ENCODE results near the gene ULK2. TPM values are rescaled to one million over a fixed set of nuclear protein-coding genes. Genes with fewer than 3 reads are reported as not detected.

The ULK2 gene
- polyA plus RNA-seq, 1 of the 3 experiments (the other 2 are of a cell fraction), result 18.0 TPM

- TF ChIP-seq YY1 (IDR thresholded peaks at IDR 0.05; ENCODE audit: low read depth), result no peak
Measured at GRCh38 chr17:19726631-19727376, 140.9 kb downstream of the ULK2 start (continued).

GRCh38 chr17:19725486-19725885, 142.2 kb downstream of the ULK2 start:
- no peak for DNase-seq
- H3K79me2 ChIP-seq (ENCODE audit: insufficient read depth), result no peaks in the 10 kb centered on the region
- no peaks in the 10 kb centered on the region for H3K36me3 ChIP-seq (replicated peaks in 1 of 2; ENCODE audit: control insufficient read depth in 1 of 2, insufficient read depth in 2 of 2, low read length in 1 of 2)
- no peaks in the 10 kb centered on the region for H3K27me3 ChIP-seq (ENCODE audit: insufficient read depth)
- TF ChIP-seq, protein P1, sequence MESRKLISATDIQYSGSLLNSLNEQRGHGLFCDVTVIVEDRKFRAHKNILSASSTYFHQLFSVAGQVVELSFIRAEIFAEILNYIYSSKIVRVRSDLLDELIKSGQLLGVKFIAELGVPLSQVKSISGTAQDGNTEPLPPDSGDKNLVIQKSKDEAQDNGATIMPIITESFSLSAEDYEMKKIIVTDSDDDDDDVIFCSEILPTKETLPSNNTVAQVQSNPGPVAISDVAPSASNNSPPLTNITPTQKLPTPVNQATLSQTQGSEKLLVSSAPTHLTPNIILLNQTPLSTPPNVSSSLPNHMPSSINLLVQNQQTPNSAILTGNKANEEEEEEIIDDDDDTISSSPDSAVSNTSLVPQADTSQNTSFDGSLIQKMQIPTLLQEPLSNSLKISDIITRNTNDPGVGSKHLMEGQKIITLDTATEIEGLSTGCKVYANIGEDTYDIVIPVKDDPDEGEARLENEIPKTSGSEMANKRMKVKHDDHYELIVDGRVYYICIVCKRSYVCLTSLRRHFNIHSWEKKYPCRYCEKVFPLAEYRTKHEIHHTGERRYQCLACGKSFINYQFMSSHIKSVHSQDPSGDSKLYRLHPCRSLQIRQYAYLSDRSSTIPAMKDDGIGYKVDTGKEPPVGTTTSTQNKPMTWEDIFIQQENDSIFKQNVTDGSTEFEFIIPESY (IDR thresholded peaks at IDR 0.05; ENCODE audit: borderline replicate concordance, low read depth), result no peak
- TF ChIP-seq FOXJ3 (CRISPR knock-in tag; IDR thresholded peaks at IDR 0.05) (no peak), USF2 (IDR thresholded peaks at IDR 0.05; ENCODE audit: borderline replicate concordance, low read depth, low read length) (no peak), POLR2AphosphoS5 (IDR thresholded peaks at IDR 0.05; ENCODE audit: low read depth, low read length) (no peak), GATA2 (CRISPR knock-in tag; IDR thresholded peaks at IDR 0.05) (no peak), MEF2A (IDR thresholded peaks at IDR 0.05; ENCODE audit: borderline replicate concordance, low read depth) (no peak)
- TF ChIP-seq, protein P2, sequence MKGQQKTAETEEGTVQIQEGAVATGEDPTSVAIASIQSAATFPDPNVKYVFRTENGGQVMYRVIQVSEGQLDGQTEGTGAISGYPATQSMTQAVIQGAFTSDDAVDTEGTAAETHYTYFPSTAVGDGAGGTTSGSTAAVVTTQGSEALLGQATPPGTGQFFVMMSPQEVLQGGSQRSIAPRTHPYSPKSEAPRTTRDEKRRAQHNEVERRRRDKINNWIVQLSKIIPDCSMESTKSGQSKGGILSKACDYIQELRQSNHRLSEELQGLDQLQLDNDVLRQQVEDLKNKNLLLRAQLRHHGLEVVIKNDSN (IDR thresholded peaks at IDR 0.05; ENCODE audit: borderline replicate concordance, low read depth), result no peak
- TF ChIP-seq, protein P3, sequence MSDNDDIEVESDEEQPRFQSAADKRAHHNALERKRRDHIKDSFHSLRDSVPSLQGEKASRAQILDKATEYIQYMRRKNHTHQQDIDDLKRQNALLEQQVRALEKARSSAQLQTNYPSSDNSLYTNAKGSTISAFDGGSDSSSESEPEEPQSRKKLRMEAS (IDR thresholded peaks at IDR 0.05; ENCODE audit: low read depth), result no peak
- TF ChIP-seq, protein P4, sequence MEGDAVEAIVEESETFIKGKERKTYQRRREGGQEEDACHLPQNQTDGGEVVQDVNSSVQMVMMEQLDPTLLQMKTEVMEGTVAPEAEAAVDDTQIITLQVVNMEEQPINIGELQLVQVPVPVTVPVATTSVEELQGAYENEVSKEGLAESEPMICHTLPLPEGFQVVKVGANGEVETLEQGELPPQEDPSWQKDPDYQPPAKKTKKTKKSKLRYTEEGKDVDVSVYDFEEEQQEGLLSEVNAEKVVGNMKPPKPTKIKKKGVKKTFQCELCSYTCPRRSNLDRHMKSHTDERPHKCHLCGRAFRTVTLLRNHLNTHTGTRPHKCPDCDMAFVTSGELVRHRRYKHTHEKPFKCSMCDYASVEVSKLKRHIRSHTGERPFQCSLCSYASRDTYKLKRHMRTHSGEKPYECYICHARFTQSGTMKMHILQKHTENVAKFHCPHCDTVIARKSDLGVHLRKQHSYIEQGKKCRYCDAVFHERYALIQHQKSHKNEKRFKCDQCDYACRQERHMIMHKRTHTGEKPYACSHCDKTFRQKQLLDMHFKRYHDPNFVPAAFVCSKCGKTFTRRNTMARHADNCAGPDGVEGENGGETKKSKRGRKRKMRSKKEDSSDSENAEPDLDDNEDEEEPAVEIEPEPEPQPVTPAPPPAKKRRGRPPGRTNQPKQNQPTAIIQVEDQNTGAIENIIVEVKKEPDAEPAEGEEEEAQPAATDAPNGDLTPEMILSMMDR (IDR thresholded peaks at IDR 0.05), result no peak
- no peaks in the 10 kb centered on the region for H3F3A ChIP-seq (replicated peaks; ENCODE audit: insufficient read depth)
- H3K9me3 ChIP-seq, result no peaks in the 10 kb centered on the region
- no peak overlapping the region for H3K4me2 ChIP-seq
- ChIA-PET POLR2A (no interaction called here), CTCF (interaction anchor here (1.3 to 1.5 kb wide), 2 partner anchors 19 to 37 kb away, joined by 3 to 4 read pairs; no protein-coding TSS in a partner anchor)
- no peak overlapping the region for H2AFZ ChIP-seq (ENCODE audit: low read depth)
- no peak overlapping the region for H3K4me3 ChIP-seq (ENCODE audit: low read depth in 2 of 2, low read length in 1 of 2)
- WGBS (ENCODE audit: low lambda C conversion rate), result 92% methylated on average over 5 of the region's 5 CpGs
- H3K9ac ChIP-seq, result no peak overlapping the region
- H3K4me1 ChIP-seq (ENCODE audit: control insufficient read depth in 1 of 2, insufficient read depth in 2 of 2, low read depth in 1 of 2, low read length in 1 of 2), result peaks cover 0 to 21% of the 10 kb centered on the region in 2 experiments; a peak in 2 of 4 replicates
- no peaks in the 10 kb centered on the region for H3K9me2 ChIP-seq
- H3K27ac ChIP-seq (ENCODE audit: low read depth in 2 of 2, low read length in 1 of 2), result no peak overlapping the region
- no peaks in the 10 kb centered on the region for H4K20me1 ChIP-seq (ENCODE audit: insufficient read depth)

Measured in SK-N-SH (cell line).